ENCODE measurements around the gene RADIL.

Gene RADIL

DNA sequence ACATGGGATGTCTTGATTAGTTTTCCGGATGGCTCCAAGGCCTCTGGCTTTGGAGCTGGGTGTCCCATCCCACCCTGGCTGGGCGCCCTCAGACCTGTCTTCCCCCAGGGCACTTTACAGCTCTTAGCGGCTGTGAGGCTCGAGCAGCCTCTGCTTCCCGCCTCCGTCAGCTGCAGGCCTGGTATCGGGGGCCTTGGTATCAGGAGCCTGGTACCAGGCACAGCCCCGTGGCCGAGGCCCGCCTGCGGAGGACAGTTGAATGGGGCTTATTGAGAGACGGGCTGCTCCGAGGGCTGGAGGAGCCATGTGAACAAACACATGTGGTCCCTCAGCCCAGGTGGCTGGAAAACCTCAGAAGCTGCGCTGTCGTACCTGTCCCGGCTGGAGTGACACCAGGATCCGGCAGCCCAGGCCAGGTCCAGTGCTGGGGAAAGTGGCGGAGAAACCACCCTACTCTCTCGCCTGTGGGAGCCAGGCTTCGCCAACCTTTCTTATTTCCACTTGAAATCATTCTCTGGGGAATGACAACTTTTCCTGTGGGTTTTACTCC, 132.0 kb downstream of the RADIL start:
- no peak for DNase-seq

DNA sequence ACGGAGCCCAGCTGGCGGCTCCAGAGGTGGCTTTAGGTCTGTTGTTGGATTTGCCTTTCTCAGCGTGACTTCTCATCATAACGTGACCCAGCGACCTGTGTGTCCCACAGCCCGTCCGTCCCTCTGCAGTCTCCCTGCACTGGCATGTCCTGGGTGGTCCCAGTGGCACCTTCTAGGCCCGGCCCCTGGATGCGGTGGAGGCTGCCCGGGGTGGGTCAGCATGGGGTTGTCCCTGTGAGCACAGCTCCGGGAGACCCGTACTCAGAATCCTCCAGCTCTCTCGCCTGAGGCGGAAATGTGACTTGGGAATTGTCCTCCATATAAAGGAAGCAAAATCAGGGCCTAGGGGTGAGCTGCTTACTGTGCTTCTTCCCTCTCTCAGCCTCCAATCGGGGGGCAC, 133.7 kb downstream of the RADIL start:
- DNase-seq: no peak

DNA sequence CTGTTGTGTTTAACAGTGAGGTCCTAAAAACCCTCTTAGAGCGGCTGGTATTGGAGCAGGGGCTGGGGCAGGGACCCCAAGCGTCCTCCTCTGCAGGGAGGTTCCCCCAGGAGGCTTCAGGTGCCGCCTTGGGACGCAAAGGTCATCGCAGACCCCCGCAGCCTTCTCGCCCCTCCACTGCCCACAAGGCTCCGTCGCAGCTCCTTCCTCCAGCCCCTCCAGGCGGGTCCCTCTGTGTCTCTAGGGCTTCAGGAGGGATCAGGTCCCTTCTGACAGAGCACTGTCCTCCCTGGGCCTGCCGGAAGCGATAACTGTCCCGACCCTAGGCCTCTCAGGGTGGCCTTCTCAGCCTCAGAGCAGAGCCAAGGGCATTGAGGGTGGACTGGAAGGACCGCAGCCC, 134.2 kb downstream of the RADIL start:
- DNase-seq: no peak

Measured in cortex of kidney (tissue), 1 donor.